Measurements from ENCODE around the gene CHI3L2.

- no peak for TF ChIP-seq EZH2 (IDR thresholded peaks at IDR 0.05; ENCODE audit: borderline replicate concordance, low read length)
- no peak for TF ChIP-seq CTCF (IDR thresholded peaks at IDR 0.05; ENCODE audit: low read length)
Measured at GRCh38 chr1:111179968-111180533, 47.5 kb upstream of the CHI3L2 start.
